Mesendoderm (in vitro differentiated cells): ENCODE results near the gene AFDN.
"Not testable (repeated sequence)": the region's sequence is repeated elsewhere in the genome, so short reads cannot be mapped to it uniquely, and the experiment has no call there.

Source experiments
- DNase-seq: peaks from one replicate; pipeline ENCODE4 v3.0.0; 2013
- H2AK5ac ChIP-seq: 2 replicates; pipeline ENCODE4 v1.6.1; 2013; ENCODE audit warnings: low read length, inconsistent platforms
- H2BK120ac ChIP-seq: 2 replicates; pipeline ENCODE4 v1.6.1; 2013; ENCODE audit warnings: low read depth, mild to moderate bottlenecking, low read length, moderate library complexity, mixed read lengths
- H2BK15ac ChIP-seq: replicated peaks from 2 replicates; pipeline ENCODE4 v1.6.1; 2013; ENCODE audit warnings: low read depth, mild to moderate bottlenecking, moderate library complexity
- H2BK5ac ChIP-seq: 2 replicates; pipeline ENCODE4 v1.6.1; 2013; ENCODE audit warnings: low read length, inconsistent platforms
- H3K18ac ChIP-seq: 2 replicates; pipeline ENCODE4 v1.6.1; 2013; ENCODE audit warnings: mild to moderate bottlenecking, low read length, mixed read lengths
- H3K23ac ChIP-seq: one replicate; pipeline ENCODE4 v1.6.1; 2013; ENCODE audit warnings: low read length
- H3K27ac ChIP-seq: 2 replicates; pipeline ENCODE4 v1.5.1; 2013; ENCODE audit warnings: low read depth, mild to moderate bottlenecking, inconsistent platforms, low read length, moderate library complexity
- H3K27me3 ChIP-seq: 2 replicates; pipeline ENCODE4 v1.6.1; 2013; ENCODE audit warnings: low read length, control low read depth, mild to moderate bottlenecking, inconsistent platforms; ENCODE audit not compliant: insufficient read depth, poor library complexity
- H3K36me3 ChIP-seq: 2 replicates; pipeline ENCODE4 v1.6.1; 2013; ENCODE audit warnings: low read length, inconsistent platforms; ENCODE audit not compliant: control insufficient read depth, insufficient read depth
- H3K4ac ChIP-seq: one replicate; pipeline ENCODE4 v1.6.1; 2013; ENCODE audit warnings: low read depth, mild to moderate bottlenecking, low read length, moderate library complexity
- H3K4me1 ChIP-seq: 2 replicates; pipeline ENCODE4 v1.6.1; 2013; ENCODE audit warnings: low read depth, low read length, inconsistent platforms; ENCODE audit not compliant: control insufficient read depth
- H3K4me2 ChIP-seq: 2 replicates; pipeline ENCODE4 v1.6.1; 2013; ENCODE audit warnings: low read length
- H3K4me3 ChIP-seq: 2 replicates; pipeline ENCODE4 v1.5.1; 2013; ENCODE audit warnings: mild to moderate bottlenecking, low read length
- H3K56ac ChIP-seq: one replicate; pipeline ENCODE4 v1.6.1; 2013; ENCODE audit warnings: low read length
- H3K79me1 ChIP-seq: 2 replicates; pipeline ENCODE4 v1.6.1; 2013; ENCODE audit warnings: low read length, inconsistent platforms
- H3K79me2 ChIP-seq: 2 replicates; pipeline ENCODE4 v1.6.1; 2013; ENCODE audit warnings: mild to moderate bottlenecking, low read length; ENCODE audit not compliant: control insufficient read depth, insufficient read depth
- H3K9ac ChIP-seq: 2 replicates; pipeline ENCODE4 v1.6.1; 2013; ENCODE audit warnings: low read length, inconsistent platforms
- H4K5ac ChIP-seq: one replicate; pipeline ENCODE4 v1.6.1; 2013; ENCODE audit warnings: low read length
- H4K8ac ChIP-seq: one replicate; pipeline ENCODE4 v1.6.1; 2013; ENCODE audit warnings: low read depth, mild to moderate bottlenecking, control low read depth, low read length, moderate library complexity
- WGBS: extraction: QIAGEN DNeasy Blood & Tissue Kit; methylation state at CpG from one replicate; pipeline ENCODE4 v1.1.7; 2013; ENCODE audit warnings: low lambda C conversion rate, missing lambda C conversion rate; ENCODE audit not compliant: insufficient coverage; ENCODE audit errors: extremely low coverage; 5-methylcytosine and 5-hydroxymethylcytosine counted together

Gene AFDN

GRCh38 chr6:168001514-168001913 lies 174.8 kb downstream of the AFDN start:
- H3K23ac ChIP-seq, H3K36me3 ChIP-seq, H3K56ac ChIP-seq, H2AK5ac ChIP-seq, H3K4ac ChIP-seq, H2BK5ac ChIP-seq, H3K18ac ChIP-seq, H2BK15ac ChIP-seq, H3K4me1 ChIP-seq, H3K27ac ChIP-seq, H2BK120ac ChIP-seq, H3K27me3 ChIP-seq, H3K4me2 ChIP-seq, H3K9ac ChIP-seq, H4K5ac ChIP-seq, H3K4me3 ChIP-seq, H4K8ac ChIP-seq, H3K79me1 ChIP-seq, DNase-seq, H3K79me2 ChIP-seq: not testable (repeated sequence)
- WGBS = no CpG with 5 or more reads among the region's 21 CpGs

- Histone ChIP-seq H3K36me3 (no peaks in the 10 kb centered on the region), H2BK5ac (no peak overlapping the region), H4K5ac (no peak overlapping the region), H3K4me3 (no peak overlapping the region), H3K56ac (no peak overlapping the region), H3K9ac (no peak overlapping the region), H2AK5ac (no peak overlapping the region), H3K18ac (no peak overlapping the region), H3K27ac (no peak overlapping the region), H3K79me1 (no peaks in the 10 kb centered on the region), H3K79me2 (no peaks in the 10 kb centered on the region), H2BK120ac (no peak overlapping the region), H3K4me2 (no peak overlapping the region), H3K27me3 (no peaks in the 10 kb centered on the region), H3K4me1 (no peaks in the 10 kb centered on the region), H3K4ac (no peak overlapping the region), H2BK15ac (no peak overlapping the region), H3K23ac (no peak overlapping the region), H4K8ac (no peak overlapping the region)
- WGBS = no CpG with 5 or more reads among the region's 6 CpGs
- no peak for DNase-seq
Observed at GRCh38 chr6:168002804-168003203, 176.1 kb downstream of the AFDN start.

GRCh38 chr6:168004023-168004422 lies 177.3 kb downstream of the AFDN start:
- Histone ChIP-seq H3K4me2 (no peak overlapping the region), H4K5ac (no peak overlapping the region), H2AK5ac (no peak overlapping the region), H3K4ac (no peak overlapping the region), H3K23ac (no peak overlapping the region), H3K36me3 (no peaks in the 10 kb centered on the region), H3K4me1 (no peaks in the 10 kb centered on the region), H3K27me3 (no peaks in the 10 kb centered on the region), H3K79me2 (no peaks in the 10 kb centered on the region), H3K18ac (no peak overlapping the region), H3K27ac (no peak overlapping the region), H3K4me3 (no peak overlapping the region), H2BK15ac (no peak overlapping the region), H3K9ac (no peak overlapping the region), H3K56ac (no peak overlapping the region), H2BK120ac (no peak overlapping the region), H4K8ac (no peak overlapping the region), H2BK5ac (no peak overlapping the region), H3K79me1 (no peaks in the 10 kb centered on the region)
- WGBS = no CpG with 5 or more reads among the region's 7 CpGs
- DNase-seq = no peak

- WGBS = no CpG with 5 or more reads among the region's 11 CpGs
- no peak overlapping the region for H3K9ac ChIP-seq
- no peak for DNase-seq
- no peak overlapping the region for H2BK15ac ChIP-seq
- no peak overlapping the region for H2BK120ac ChIP-seq
- no peak overlapping the region for H2AK5ac ChIP-seq
- H3K27ac ChIP-seq = no peak overlapping the region
- no peaks in the 10 kb centered on the region for H3K27me3 ChIP-seq
- no peaks in the 10 kb centered on the region for H3K36me3 ChIP-seq
- no peak overlapping the region for H3K56ac ChIP-seq
- no peak overlapping the region for H4K8ac ChIP-seq
- H3K79me1 ChIP-seq = no peaks in the 10 kb centered on the region
- no peaks in the 10 kb centered on the region for H3K79me2 ChIP-seq
- H3K4ac ChIP-seq = no peak overlapping the region
- H3K23ac ChIP-seq = no peak overlapping the region
- H2BK5ac ChIP-seq = no peak overlapping the region
- H3K4me2 ChIP-seq = no peak overlapping the region
- no peak overlapping the region for H3K4me3 ChIP-seq
- no peak overlapping the region for H3K18ac ChIP-seq
- H3K4me1 ChIP-seq = no peaks in the 10 kb centered on the region
- H4K5ac ChIP-seq = no peak overlapping the region
Observed at GRCh38 chr6:168004945-168005344, 178.2 kb downstream of the AFDN start.

- Histone ChIP-seq H2BK15ac (no peak overlapping the region), H3K27ac (no peak overlapping the region), H3K4me2 (no peak overlapping the region), H3K23ac (no peak overlapping the region), H3K4me3 (no peak overlapping the region), H3K4ac (no peak overlapping the region), H2BK120ac (no peak overlapping the region), H4K5ac (no peak overlapping the region), H3K4me1 (no peaks in the 10 kb centered on the region), H3K27me3 (no peaks in the 10 kb centered on the region), H2AK5ac (no peak overlapping the region), H3K18ac (no peak overlapping the region), H3K79me1 (no peaks in the 10 kb centered on the region), H3K79me2 (no peaks in the 10 kb centered on the region), H3K36me3 (no peaks in the 10 kb centered on the region), H2BK5ac (no peak overlapping the region), H3K56ac (no peak overlapping the region), H4K8ac (no peak overlapping the region), H3K9ac (no peak overlapping the region)
- no CpG with 5 or more reads among the region's 6 CpGs for WGBS
- no peak for DNase-seq
Observed at GRCh38 chr6:168005796-168006195, 179.1 kb downstream of the AFDN start.

- H3K23ac ChIP-seq = no peak overlapping the region
- H3K4me3 ChIP-seq = no peak overlapping the region
- H2BK5ac ChIP-seq = no peak overlapping the region
- H3K36me3 ChIP-seq = no peaks in the 10 kb centered on the region
- H3K4ac ChIP-seq = no peak overlapping the region
- no peaks in the 10 kb centered on the region for H3K79me1 ChIP-seq
- no peak overlapping the region for H3K56ac ChIP-seq
- no peaks in the 10 kb centered on the region for H3K27me3 ChIP-seq
- H3K4me1 ChIP-seq = no peaks in the 10 kb centered on the region
- H4K5ac ChIP-seq = no peak overlapping the region
- WGBS = no CpG with 5 or more reads among the region's 3 CpGs
- H2BK120ac ChIP-seq = no peak overlapping the region
- H3K9ac ChIP-seq = no peak overlapping the region
- peak; percentile 41 for DNase-seq
- H2BK15ac ChIP-seq = no peak overlapping the region
- H3K27ac ChIP-seq = no peak overlapping the region
- H4K8ac ChIP-seq = no peak overlapping the region
- no peak overlapping the region for H3K4me2 ChIP-seq
- H3K18ac ChIP-seq = no peak overlapping the region
- H2AK5ac ChIP-seq = no peak overlapping the region
- H3K79me2 ChIP-seq = no peaks in the 10 kb centered on the region
Observed at GRCh38 chr6:168007592-168008338, 181.1 kb downstream of the AFDN start.
